Karpas-422 (cell line): ENCODE results near the gene HVCN1. TPM values are rescaled to one million over a fixed set of nuclear protein-coding genes. Genes with fewer than 3 reads are reported as not detected.
"Not testable (repeated sequence)": the region's sequence is repeated elsewhere in the genome, so short reads cannot be mapped to it uniquely, and the experiment has no call there.

Experiments
- DNase-seq: peaks from one replicate; pipeline ENCODE4 v3.0.0-alpha.2; 2015
- H2AFZ ChIP-seq: fragments of 200-600 bp; sonication (generic); 2 replicates; pipeline ENCODE4 v1.6.1; 2014; ENCODE audit warnings: antibody characterized with exemption, low read length, mixed read lengths
- H3K27ac ChIP-seq: fragments of 200-600 bp; sonication (generic); 2 replicates; pipeline ENCODE4 v1.5.1; 2014; ENCODE audit warnings: mild to moderate bottlenecking, low read length, moderate library complexity
- H3K27me3 ChIP-seq: fragments of 200-600 bp; sonication (generic); 2 replicates; pipeline ENCODE4 v1.6.1; 2014; ENCODE audit warnings: low read length, mixed read lengths
- H3K36me3 ChIP-seq: fragments of 200-600 bp; sonication (generic); 2 replicates; pipeline ENCODE4 v1.6.1; 2014; ENCODE audit warnings: low read length, mixed read lengths; ENCODE audit not compliant: insufficient read depth
- H3K4me1 ChIP-seq: fragments of 200-600 bp; sonication (generic); 2 replicates; pipeline ENCODE4 v1.6.1; 2014; ENCODE audit warnings: mild to moderate bottlenecking, low read length, mixed read lengths
- H3K4me2 ChIP-seq: fragments of 200-600 bp; sonication (generic); 2 replicates; pipeline ENCODE4 v1.6.1; 2014; ENCODE audit warnings: low read length, low read depth, mild to moderate bottlenecking; ENCODE audit not compliant: poor library complexity, severe bottlenecking
- H3K4me3 ChIP-seq: fragments of 200-600 bp; sonication (generic); 2 replicates; pipeline ENCODE4 v1.5.1; 2014; ENCODE audit warnings: mild to moderate bottlenecking, antibody characterized with exemption, low read length, mixed read lengths
- H3K79me2 ChIP-seq: fragments of 200-600 bp; sonication (generic); 2 replicates; pipeline ENCODE4 v1.6.1; 2014; ENCODE audit warnings: mild to moderate bottlenecking, low read length, mixed read lengths
- H3K9ac ChIP-seq: fragments of 200-600 bp; sonication (generic); 2 replicates; pipeline ENCODE4 v1.6.0; 2014; ENCODE audit warnings: low read length
- H3K9me2 ChIP-seq: fragments of 200-600 bp; sonication (generic), shearing (Covaris generic); replicated peaks from 2 replicates; pipeline ENCODE4 v1.6.0; 2014; ENCODE audit warnings: mild to moderate bottlenecking, low read length, moderate library complexity; ENCODE audit not compliant: insufficient read depth
- H3K9me3 ChIP-seq: fragments of 300-700, 200-600 bp; sonication (generic); 2 replicates; pipeline ENCODE4 v1.6.1; 2014; ENCODE audit warnings: low read length, mixed read lengths
- H4K20me1 ChIP-seq: fragments of 200-600 bp; sonication (generic); 2 replicates; pipeline ENCODE4 v1.6.1; 2014; ENCODE audit warnings: mild to moderate bottlenecking, antibody characterized with exemption, low read length, low read depth; ENCODE audit not compliant: insufficient read depth
- total RNA-seq: library from RNA; depleted of rRNA; stranded (reverse); fragments of >200 nt; shearing (Covaris generic); gene quantifications from 2 replicates; pipeline ENCODE4 v1.2.3, GENCODE V29; 2014; ENCODE audit warnings: low replicate concordance

The HVCN1 gene
- total RNA-seq, 1 experiment from 2014 or later = 11.5 TPM

GRCh38 chr12:110654238-110654637 is 34.7 kb downstream of the HVCN1 start:
- not testable (repeated sequence) for H3K79me2 ChIP-seq, H3K36me3 ChIP-seq, H3K9ac ChIP-seq, H3K27ac ChIP-seq, H3K9me2 ChIP-seq, H3K9me3 ChIP-seq, DNase-seq, H3K27me3 ChIP-seq, H3K4me2 ChIP-seq, H3K4me3 ChIP-seq, H2AFZ ChIP-seq, H4K20me1 ChIP-seq
- peaks cover 21% of the 10 kb centered on the region for H3K4me1 ChIP-seq

- no peak overlapping the region for H3K4me3 ChIP-seq
- no peak overlapping the region for H2AFZ ChIP-seq
- no peaks in the 10 kb centered on the region for H3K9me2 ChIP-seq
- H4K20me1 ChIP-seq = no peaks in the 10 kb centered on the region
- H3K36me3 ChIP-seq = no peaks in the 10 kb centered on the region
- H3K27me3 ChIP-seq = no peaks in the 10 kb centered on the region
- no peaks in the 10 kb centered on the region for H3K79me2 ChIP-seq
- H3K4me1 ChIP-seq = peaks cover 24% of the 10 kb centered on the region
- no peak overlapping the region for H3K27ac ChIP-seq
- H3K9me3 ChIP-seq = no peaks in the 10 kb centered on the region
- no peak for DNase-seq
- H3K4me2 ChIP-seq = no peak overlapping the region
- no peak overlapping the region for H3K9ac ChIP-seq
These were observed 39.5 kb downstream of the HVCN1 start for GRCh38 chr12:110649341-110649847.

- Histone ChIP-seq H3K27me3 (no peaks in the 10 kb centered on the region), H3K79me2 (no peaks in the 10 kb centered on the region), H3K9me2 (no peaks in the 10 kb centered on the region), H3K36me3 (no peaks in the 10 kb centered on the region), H3K4me3 (no peak overlapping the region), H3K4me1 (peaks cover 13% of the 10 kb centered on the region), H2AFZ (no peak overlapping the region), H3K27ac (peak overlapping the region; percentile 10; the same call in 1 of the 2 replicates), H4K20me1 (no peaks in the 10 kb centered on the region), H3K4me2 (peak overlapping the region; percentile 19), H3K9ac (no peak overlapping the region), H3K9me3 (no peaks in the 10 kb centered on the region)
- peak; percentile 62 for DNase-seq
These were observed 41.3 kb downstream of the HVCN1 start for GRCh38 chr12:110647631-110648040.

- no peaks in the 10 kb centered on the region for H3K27me3 ChIP-seq
- H4K20me1 ChIP-seq = no peaks in the 10 kb centered on the region
- peaks cover 14% of the 10 kb centered on the region for H3K4me1 ChIP-seq
- no peak overlapping the region for H3K27ac ChIP-seq
- no peak overlapping the region for H2AFZ ChIP-seq
- no peak overlapping the region for H3K9ac ChIP-seq
- no peaks in the 10 kb centered on the region for H3K9me3 ChIP-seq
- H3K4me2 ChIP-seq = no peak overlapping the region
- no peak for DNase-seq
- H3K9me2 ChIP-seq = no peaks in the 10 kb centered on the region
- no peaks in the 10 kb centered on the region for H3K36me3 ChIP-seq
- H3K4me3 ChIP-seq = no peak overlapping the region
- no peaks in the 10 kb centered on the region for H3K79me2 ChIP-seq
These were observed 47.4 kb downstream of the HVCN1 start for GRCh38 chr12:110641521-110641920.

GRCh38 chr12:110640275-110641025 is 48.5 kb downstream of the HVCN1 start:
- peaks cover 22% of the 10 kb centered on the region for H3K4me1 ChIP-seq
- H2AFZ ChIP-seq = no peak overlapping the region
- no peaks in the 10 kb centered on the region for H3K36me3 ChIP-seq
- no peaks in the 10 kb centered on the region for H3K9me2 ChIP-seq
- no peak overlapping the region for H3K4me3 ChIP-seq
- no peaks in the 10 kb centered on the region for H4K20me1 ChIP-seq
- no peaks in the 10 kb centered on the region for H3K9me3 ChIP-seq
- no peak for DNase-seq
- no peak overlapping the region for H3K4me2 ChIP-seq
- H3K27me3 ChIP-seq = no peaks in the 10 kb centered on the region
- H3K79me2 ChIP-seq = no peaks in the 10 kb centered on the region
- H3K9ac ChIP-seq = no peak overlapping the region
- H3K27ac ChIP-seq = no peak overlapping the region

DNA sequence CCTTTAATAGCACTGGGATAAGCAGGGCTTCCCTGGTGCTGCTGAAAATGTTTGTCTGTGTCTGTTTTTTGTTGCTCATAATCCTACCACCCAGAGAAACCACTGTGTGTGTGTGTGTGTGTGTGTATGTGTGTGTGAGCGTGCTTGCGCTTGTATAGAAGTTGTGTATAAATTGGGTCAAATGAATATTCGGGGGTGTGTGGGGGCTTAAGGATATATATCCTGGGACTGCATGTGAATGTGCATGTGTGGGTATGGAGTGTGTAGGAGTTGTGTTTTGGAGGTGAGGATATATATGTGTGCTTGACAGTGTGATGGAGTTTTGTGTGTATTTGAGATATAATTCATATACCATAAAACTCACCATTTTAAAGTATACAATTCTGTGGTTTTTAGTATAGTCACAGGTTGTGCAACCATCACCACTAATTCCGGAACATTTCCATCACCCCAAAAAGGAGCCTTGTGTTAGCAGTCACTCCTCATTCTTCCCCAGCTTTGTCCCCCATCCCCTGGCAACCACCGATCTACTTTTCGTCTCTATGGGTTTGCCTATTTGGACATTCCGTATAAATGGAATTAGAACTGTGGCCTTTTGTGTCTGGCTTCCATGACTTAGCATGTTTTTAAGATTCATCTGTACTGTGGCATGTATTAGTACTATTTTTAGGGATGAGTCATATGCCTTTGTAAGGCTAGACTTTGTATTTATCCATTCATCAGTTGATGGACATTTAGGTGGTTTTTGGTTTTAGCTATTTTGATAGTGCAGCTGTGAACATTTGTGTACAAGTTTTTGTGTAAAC is 49.4 kb downstream of the HVCN1 start:
- no peak overlapping the region for H3K27ac ChIP-seq

GRCh38 chr12:110638796-110639195 is 50.1 kb downstream of the HVCN1 start:
- Histone ChIP-seq H4K20me1 (no peaks in the 10 kb centered on the region), H3K27me3 (no peaks in the 10 kb centered on the region), H3K4me3 (no peak overlapping the region), H2AFZ (no peak overlapping the region), H3K4me1 (peaks cover 28% of the 10 kb centered on the region), H3K36me3 (no peaks in the 10 kb centered on the region), H3K4me2 (no peak overlapping the region), H3K27ac (no peak overlapping the region), H3K9ac (no peak overlapping the region), H3K9me2 (no peaks in the 10 kb centered on the region), H3K79me2 (no peaks in the 10 kb centered on the region), H3K9me3 (no peaks in the 10 kb centered on the region)
- no peak for DNase-seq

More for the DNA sequence above, 49.4 kb downstream of the HVCN1 start:
- Histone ChIP-seq H3K4me3 (no peak overlapping the region), H2AFZ (no peak overlapping the region), H3K4me1 (peaks cover 25% of the 10 kb centered on the region), H3K36me3 (no peaks in the 10 kb centered on the region), H3K4me2 (no peak overlapping the region), H3K9ac (no peak overlapping the region), H3K9me2 (no peaks in the 10 kb centered on the region), H3K27me3 (no peaks in the 10 kb centered on the region), H4K20me1 (no peaks in the 10 kb centered on the region), H3K79me2 (no peaks in the 10 kb centered on the region), H3K9me3 (no peaks in the 10 kb centered on the region)
- no peak for DNase-seq

GRCh38 chr12:110637869-110638441 is 51.0 kb downstream of the HVCN1 start:
- no peak overlapping the region for H3K9ac ChIP-seq
- no peak overlapping the region for H3K4me2 ChIP-seq
- H2AFZ ChIP-seq = no peak overlapping the region
- no peaks in the 10 kb centered on the region for H3K9me2 ChIP-seq
- peaks cover 28% of the 10 kb centered on the region for H3K4me1 ChIP-seq
- H3K79me2 ChIP-seq = no peaks in the 10 kb centered on the region
- DNase-seq = no peak
- no peaks in the 10 kb centered on the region for H4K20me1 ChIP-seq
- H3K27ac ChIP-seq = no peak overlapping the region
- H3K9me3 ChIP-seq = no peaks in the 10 kb centered on the region
- H3K4me3 ChIP-seq = no peak overlapping the region
- no peaks in the 10 kb centered on the region for H3K27me3 ChIP-seq
- H3K36me3 ChIP-seq = no peaks in the 10 kb centered on the region
